Measurements from ENCODE around the gene EXOC6B.

Gene EXOC6B

GRCh38 chr2:72172478-72172877, 653.4 kb downstream of the EXOC6B start:
- no peak for DNase-seq (ENCODE audit: low read depth, low spot score)

DNA sequence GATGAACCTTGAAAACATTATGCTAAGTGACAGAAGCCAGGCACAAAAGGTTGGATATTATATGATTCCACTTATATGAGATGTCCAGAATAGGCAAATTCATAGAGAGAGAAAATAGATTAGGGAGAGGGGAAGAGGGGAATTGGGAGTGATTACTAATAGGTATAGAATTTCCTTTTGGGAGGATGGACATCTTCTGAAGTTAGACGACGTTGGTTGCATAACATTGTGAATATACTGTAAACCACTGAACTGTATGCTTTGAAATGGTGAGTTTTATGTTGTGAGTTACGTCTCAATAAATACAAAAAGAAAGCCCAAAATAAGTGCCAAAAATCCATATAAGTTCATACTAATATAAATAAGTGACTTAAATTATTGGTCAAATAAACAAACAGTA, 659.6 kb downstream of the EXOC6B start:
- DNase-seq (ENCODE audit: low read depth, low spot score): no peak

DNA sequence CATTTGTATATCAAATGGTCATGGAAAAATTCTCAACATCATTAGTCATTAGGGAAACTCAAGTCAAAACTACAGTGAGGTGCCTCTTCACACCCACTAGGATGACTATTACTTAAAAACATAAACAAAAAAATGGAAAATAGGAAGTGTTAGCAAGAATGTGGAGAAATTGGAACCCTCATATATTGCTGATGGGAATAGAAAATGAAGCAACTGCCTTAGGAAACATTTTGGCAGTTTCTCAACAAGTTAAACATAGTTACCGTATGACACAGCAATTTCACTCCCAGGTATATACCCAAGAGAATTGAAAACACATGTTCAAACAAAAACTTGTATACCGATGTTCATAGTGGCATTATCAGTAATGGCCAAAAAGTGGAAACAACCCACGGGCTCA, 660.0 kb downstream of the EXOC6B start:
- no peak for DNase-seq (ENCODE audit: low read depth, low spot score)

- no peak for DNase-seq (ENCODE audit: low read depth, low spot score)
These were observed 663.3 kb downstream of the EXOC6B start for GRCh38 chr2:72162574-72162973.

GRCh38 chr2:72159211-72159993, 666.4 kb downstream of the EXOC6B start:
- DNase-seq (ENCODE audit: low read depth, low spot score): no peak

DNA sequence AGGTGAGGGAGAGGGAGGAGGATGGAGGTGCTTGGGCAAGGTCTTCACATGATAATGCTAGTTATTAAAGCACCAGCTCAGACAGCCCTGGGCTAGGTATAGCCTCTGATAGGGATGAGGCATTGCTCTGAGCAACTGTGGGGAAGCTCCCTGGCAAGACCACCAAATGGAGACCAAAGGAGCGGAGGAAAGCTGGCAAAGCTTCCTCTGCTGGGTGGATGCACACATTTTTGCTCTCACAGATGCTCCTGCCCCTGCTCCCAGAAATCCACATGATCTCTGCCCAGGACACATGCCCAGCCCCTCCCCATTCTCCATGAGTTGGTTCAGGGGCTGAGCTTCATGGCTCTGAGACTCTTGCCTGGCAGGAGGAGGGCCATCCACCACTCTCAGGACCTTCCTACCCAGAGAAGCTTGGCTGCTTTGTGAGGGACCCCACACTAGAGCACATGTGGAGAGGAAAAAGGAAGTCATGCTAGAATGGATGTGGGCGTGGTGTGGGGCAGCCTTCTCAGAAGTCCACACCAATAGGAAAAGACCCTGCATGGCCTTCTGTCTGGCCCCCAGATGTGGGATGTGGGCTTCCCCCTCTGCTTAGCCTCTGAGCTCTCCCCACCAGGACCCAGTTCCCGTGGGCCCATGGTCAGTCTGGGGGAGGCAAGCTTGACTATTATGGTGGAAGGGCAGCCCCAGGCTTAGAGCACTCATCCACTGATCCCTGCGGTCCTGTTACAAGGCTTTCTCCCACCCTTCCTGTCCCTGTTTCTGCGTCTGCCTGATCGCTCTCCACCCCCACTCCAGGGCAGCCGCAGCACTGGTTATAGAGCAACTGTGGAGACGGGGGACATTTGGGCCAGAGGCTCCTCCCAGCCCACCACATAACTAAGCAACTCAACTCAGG, 667.7 kb downstream of the EXOC6B start:
- no peak for DNase-seq (ENCODE audit: low read depth, low spot score)

- no peak for DNase-seq (ENCODE audit: low read depth, low spot score)
These were observed 669.0 kb downstream of the EXOC6B start for GRCh38 chr2:72156872-72157271.

DNA sequence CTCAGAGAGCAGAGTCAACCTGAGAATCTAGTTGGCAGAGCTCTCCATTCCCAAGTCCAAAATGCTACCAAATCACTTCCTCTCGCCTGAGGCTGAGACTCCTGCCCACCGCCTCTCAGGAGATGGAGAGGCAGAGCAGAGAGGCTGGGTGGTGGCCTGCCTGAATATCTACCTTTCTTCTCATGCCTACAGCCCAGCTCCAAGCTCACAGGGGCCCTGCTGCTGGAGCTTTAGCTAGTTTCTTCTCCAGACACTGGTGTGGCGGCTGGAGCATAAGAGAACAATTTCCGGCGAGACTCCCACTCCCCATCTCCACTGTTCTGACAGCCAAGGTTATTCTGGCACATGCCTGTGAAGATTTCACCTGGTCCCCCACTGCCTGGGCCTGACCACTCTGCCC, 670.1 kb downstream of the EXOC6B start:
- no peak for DNase-seq (ENCODE audit: low read depth, low spot score)

DNA sequence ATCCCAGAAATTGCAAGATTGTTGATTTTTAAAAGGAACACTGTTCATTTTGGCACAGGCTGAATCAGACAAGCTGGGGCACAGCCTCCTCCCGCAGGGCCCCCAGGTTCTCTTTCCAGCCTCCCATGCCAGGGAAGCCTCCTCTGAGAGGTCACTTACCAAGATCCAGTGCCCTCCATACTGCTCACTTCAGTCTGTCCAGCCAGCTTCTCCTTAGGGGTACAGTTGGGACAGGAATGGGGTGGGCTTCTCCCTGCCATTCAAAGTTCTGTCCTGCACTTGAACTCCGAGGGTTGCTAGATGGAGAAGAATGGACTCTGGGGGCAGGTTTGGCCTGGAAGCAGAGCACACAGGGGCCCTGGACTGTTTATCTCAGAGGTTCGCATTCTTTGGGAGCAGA, 670.7 kb downstream of the EXOC6B start:
- no peak for DNase-seq (ENCODE audit: low read depth, low spot score)

DNA sequence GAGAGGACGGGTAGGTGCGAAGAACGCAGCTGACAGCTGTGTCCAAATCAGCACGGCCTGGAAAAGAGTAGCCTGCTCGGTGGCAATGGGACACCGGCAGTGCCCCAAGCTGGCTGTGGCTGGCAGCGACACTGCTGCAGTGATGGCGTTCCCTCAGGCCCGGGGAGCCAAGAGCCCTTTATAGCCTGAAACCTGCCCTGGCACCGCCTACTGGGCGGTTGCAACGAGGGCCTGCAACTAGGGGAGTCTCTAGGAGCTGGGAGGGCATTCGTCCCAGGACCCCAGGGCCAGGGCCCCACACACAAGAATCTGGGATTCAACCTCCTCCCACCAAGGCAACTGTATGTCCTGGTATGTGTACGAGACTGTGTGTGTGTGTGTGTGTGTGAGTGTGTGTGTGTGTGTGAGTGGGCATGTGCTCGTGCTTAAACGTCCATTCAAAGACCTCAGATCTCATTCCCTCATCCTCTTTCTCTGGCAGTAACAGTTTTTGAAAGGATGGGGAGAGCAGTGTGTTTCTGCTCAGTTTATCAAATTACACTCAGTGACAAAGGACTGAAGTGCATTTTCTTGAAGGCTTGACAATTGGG, 671.4 kb downstream of the EXOC6B start:
- DNase-seq (ENCODE audit: low read depth, low spot score): no peak

DNA sequence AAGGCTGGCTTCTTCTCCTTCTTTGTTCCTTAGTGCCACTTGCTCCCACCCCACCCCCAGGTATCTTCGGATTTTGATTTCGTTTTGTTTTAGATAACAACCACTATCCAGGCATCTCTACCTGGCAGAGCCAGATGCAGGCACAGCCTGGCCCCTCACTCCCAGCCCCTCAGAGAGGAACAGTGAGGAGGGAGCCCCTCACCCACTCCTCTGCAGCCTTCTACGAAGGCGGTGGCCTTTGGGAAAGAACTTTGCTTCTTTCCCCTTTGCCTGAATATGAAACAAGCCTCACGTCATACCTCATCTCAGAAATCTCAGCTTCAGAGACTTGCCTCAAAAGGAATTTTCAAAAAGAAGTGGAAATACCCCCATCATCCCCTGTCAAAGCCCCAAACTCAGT, 671.9 kb downstream of the EXOC6B start:
- DNase-seq (ENCODE audit: low read depth, low spot score): no peak

GRCh38 chr2:72153026-72153791, 672.6 kb downstream of the EXOC6B start:
- no peak for DNase-seq (ENCODE audit: low read depth, low spot score)

GRCh38 chr2:72150861-72151356, 674.9 kb downstream of the EXOC6B start:
- no peak for DNase-seq (ENCODE audit: low read depth, low spot score)

GRCh38 chr2:72150157-72150860, 675.5 kb downstream of the EXOC6B start:
- peak; percentile 41 for DNase-seq (ENCODE audit: low read depth, low spot score)

DNA sequence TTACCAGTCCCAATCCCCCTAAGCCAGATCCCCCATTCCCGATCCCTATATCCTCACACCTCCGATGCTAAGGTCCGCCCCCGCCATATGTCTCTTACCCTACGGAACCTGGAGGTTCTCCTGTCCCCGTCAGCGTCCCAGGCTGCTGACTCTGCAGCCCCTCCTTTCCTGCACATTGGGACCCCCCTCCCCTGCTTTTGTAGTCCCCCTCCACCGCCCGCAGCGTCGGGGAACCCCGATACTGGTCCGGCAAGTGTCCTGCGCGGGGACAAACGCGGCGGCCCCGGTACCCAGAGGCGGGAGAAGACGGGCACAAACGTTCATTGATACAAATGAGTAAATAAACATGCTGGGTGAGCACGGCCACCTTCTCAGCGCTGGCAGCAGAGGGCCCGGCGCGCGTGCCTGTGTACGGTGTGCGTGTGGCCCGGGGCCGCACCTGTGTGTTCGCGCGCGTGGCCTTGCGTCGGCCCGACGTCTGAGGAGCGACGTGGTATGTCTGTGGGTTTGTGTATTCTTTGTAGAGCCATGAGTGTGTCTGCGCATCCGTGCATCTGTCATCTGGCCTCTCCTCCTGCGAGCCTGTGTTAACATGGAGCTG, 676.2 kb downstream of the EXOC6B start:
- no peak for DNase-seq (ENCODE audit: low read depth, low spot score)

- no peak for DNase-seq (ENCODE audit: low read depth, low spot score)
These were observed 676.8 kb downstream of the EXOC6B start for GRCh38 chr2:72148837-72149555.

DNA sequence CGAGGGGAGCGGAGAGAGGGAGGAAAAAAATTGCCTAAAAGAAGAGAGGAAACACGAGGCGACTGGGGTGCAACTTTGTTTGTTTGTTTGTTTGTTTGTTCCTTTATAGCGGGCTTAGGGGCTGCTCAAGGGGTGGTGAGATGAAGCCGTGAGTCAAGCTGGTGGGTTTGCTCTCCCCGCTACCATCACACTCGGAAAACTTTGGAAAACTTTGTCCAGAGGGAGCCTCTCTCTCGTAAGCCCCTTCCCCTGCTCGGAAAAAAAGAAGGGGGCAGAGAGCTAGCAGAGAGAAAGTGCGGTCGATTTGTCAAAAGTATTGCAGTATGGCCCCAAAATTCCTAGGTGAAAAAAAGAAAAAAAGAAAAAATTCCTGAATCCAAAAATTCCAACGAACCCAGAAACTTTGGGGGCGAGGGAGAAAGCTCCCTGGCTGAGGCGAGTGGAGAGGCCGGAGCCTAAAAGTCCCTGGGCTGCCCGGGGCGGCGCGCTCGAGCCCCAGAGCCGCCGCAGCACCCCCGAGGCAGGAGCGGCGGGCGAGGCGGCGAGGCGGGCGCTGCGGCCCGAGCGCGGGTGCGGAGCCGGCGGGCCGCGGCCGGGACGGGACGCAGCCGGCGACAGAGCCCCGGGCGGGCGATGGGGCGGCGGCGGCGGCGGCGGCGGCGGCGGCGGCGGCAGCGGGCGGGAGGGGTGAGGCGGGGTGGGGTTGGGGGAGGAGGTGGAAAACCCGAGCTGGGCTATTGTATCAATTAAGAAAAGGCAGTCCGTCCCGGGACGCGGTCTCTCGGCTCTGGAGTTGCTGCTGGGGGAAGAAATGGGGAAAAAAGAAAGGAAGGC, 677.6 kb downstream of the EXOC6B start:
- DNase-seq (ENCODE audit: low read depth, low spot score): no peak

GRCh38 chr2:72147303-72147971, 678.4 kb downstream of the EXOC6B start, which contains the start of gene CYP26B1:
CYP26B1 (minus strand) TSS chr2:72147862; CDS start chr2:72147834, 28 bp downstream.
- DNase-seq (ENCODE audit: low read depth, low spot score): no peak

Measured in brain pericyte (primary cell).